PFSK-1 (cell line): ENCODE data around the gene ENTPD3.

Source experiments
- FOXP2 ChIP-seq: optimal IDR thresholded peaks from 2 replicates; pipeline ENCODE3; 2011; ENCODE audit warnings: borderline replicate concordance, control low read depth, inconsistent platforms; ENCODE audit not compliant: insufficient read depth; ENCODE audit errors: extremely low read length, extremely low read depth
- POLR2AphosphoS5 ChIP-seq: IDR thresholded peaks from 2 replicates; pipeline ENCODE4 v1.6.1; 2012; ENCODE audit warnings: low read depth, mild to moderate bottlenecking, control low read depth, low read length, moderate library complexity
- SIN3A ChIP-seq: IDR thresholded peaks from 2 replicates; pipeline ENCODE4 v1.6.1; 2012; ENCODE audit warnings: mild to moderate bottlenecking, low read length, moderate library complexity, borderline replicate concordance; ENCODE audit not compliant: insufficient read depth
- TAF1 ChIP-seq: IDR thresholded peaks from 2 replicates; pipeline ENCODE4 v1.6.1; 2012; ENCODE audit warnings: low read length, control low read depth, borderline replicate concordance; ENCODE audit not compliant: insufficient read depth
- TF ChIP-seq, protein P1 (sequence below), 2 experiments: IDR thresholded peaks; 2 replicates each; pipeline versions ENCODE4 v1.6.1 to v1.8.0; 2011 to 2012; ENCODE audit warnings: low read depth in 2 of 2, low read length in 2 of 2, control low read depth in 1 of 2, inconsistent platforms in 1 of 2, mild to moderate bottlenecking in 1 of 2, moderate library complexity in 1 of 2; ENCODE audit not compliant: insufficient read depth in 1 of 2

Gene ENTPD3

DNA sequence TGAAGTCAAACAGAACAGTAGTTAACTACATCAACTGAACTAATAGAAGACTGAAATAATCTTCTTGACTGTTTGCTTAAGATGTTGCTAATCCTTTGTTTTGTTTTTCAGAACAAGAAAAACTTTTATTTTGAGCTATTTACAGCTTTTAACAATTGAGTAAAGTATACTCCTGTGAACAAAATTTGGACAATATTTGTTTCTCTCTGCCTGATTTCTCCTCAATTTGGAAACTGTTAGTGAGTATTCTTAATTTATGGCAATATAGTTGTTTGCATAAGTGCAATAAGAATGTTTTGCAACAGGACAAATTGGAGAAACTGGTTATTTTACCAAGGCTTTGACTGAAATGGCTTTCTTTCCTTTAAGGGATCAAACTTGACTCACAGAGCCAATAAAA, 36.5 kb upstream of the ENTPD3 start:
- no peak for TF ChIP-seq POLR2AphosphoS5
- TF ChIP-seq, protein P1, sequence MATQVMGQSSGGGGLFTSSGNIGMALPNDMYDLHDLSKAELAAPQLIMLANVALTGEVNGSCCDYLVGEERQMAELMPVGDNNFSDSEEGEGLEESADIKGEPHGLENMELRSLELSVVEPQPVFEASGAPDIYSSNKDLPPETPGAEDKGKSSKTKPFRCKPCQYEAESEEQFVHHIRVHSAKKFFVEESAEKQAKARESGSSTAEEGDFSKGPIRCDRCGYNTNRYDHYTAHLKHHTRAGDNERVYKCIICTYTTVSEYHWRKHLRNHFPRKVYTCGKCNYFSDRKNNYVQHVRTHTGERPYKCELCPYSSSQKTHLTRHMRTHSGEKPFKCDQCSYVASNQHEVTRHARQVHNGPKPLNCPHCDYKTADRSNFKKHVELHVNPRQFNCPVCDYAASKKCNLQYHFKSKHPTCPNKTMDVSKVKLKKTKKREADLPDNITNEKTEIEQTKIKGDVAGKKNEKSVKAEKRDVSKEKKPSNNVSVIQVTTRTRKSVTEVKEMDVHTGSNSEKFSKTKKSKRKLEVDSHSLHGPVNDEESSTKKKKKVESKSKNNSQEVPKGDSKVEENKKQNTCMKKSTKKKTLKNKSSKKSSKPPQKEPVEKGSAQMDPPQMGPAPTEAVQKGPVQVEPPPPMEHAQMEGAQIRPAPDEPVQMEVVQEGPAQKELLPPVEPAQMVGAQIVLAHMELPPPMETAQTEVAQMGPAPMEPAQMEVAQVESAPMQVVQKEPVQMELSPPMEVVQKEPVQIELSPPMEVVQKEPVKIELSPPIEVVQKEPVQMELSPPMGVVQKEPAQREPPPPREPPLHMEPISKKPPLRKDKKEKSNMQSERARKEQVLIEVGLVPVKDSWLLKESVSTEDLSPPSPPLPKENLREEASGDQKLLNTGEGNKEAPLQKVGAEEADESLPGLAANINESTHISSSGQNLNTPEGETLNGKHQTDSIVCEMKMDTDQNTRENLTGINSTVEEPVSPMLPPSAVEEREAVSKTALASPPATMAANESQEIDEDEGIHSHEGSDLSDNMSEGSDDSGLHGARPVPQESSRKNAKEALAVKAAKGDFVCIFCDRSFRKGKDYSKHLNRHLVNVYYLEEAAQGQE (IDR thresholded peaks at IDR 0.05; ENCODE audit: insufficient read depth in 1 of 2, low read depth in 2 of 2, low read length in 2 of 2): no peak
- no peak for TF ChIP-seq FOXP2
- TF ChIP-seq TAF1: no peak
- TF ChIP-seq SIN3A: no peak

DNA sequence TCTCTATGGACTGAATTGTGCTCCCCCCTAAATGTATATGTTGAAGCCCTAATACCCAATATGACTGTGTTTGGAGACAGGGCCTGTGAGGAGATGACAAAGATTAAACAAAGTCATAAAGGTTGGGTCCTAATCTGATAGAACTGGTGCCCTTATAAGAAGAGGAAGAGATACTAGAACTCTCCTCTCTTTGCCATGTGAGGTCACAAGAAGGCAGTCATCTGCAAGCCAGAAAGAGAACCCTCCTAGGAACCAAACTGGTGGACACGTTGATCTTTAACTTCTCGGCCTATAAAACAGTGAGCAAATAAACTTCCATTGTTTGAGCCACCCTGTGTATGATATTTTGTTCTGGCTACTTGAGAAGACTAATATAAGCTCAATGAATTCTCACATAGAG, 31.6 kb upstream of the ENTPD3 start:
- TF ChIP-seq TAF1 (no peak), POLR2AphosphoS5 (no peak), SIN3A (no peak), FOXP2 (no peak)
- TF ChIP-seq, protein P1 (IDR thresholded peaks at IDR 0.05; ENCODE audit: insufficient read depth in 1 of 2, low read depth in 2 of 2, low read length in 2 of 2): no peak

DNA sequence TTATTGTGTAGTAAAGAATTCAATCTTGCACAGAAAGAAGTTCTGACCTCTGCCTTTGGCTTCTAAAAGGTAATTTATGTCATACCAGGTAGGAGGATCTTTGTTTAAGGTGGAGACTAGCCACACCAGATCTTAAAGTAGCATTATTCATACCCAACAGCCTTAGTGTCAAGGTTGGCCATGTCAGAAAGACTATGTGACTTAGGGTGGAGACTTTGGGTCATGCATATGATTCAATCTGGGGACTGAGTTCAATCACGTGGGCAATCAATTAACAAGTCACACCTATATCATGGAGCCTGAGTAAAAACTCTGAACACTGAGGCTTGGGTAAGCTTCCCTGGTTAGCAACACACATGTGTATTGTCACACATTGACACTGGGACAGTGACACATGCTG, 28.5 kb upstream of the ENTPD3 start:
- TF ChIP-seq POLR2AphosphoS5 (no peak), SIN3A (no peak), FOXP2 (no peak), TAF1 (no peak)
- TF ChIP-seq, protein P1 (IDR thresholded peaks at IDR 0.05; ENCODE audit: insufficient read depth in 1 of 2, low read depth in 2 of 2, low read length in 2 of 2): no peak

DNA sequence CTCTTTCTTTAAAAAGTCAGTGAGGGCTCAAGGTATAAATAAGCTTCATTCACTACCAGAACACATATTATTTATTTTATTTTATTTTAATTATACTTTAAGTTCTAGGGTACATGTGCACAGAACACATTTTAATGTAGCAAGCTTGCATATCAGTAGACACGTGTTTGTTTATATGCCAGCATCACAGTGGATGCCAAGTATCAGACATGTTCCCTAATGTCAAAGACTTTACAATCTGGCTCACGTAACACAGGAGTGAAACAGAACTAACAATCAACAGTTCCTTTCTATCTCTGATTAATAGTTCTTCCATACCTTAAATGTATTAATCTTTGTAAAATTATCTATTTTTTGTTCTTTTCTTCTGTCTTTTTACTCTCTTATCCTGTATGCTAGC, 23.3 kb upstream of the ENTPD3 start:
- TF ChIP-seq TAF1 (no peak), FOXP2 (no peak), SIN3A (no peak), POLR2AphosphoS5 (no peak)
- TF ChIP-seq, protein P1 (IDR thresholded peaks at IDR 0.05; ENCODE audit: insufficient read depth in 1 of 2, low read depth in 2 of 2, low read length in 2 of 2): no peak
